OCI-LY1 (cell line): ENCODE measurements around the gene HOXB7.

Experiments used
- CTCF ChIP-seq: fragments of 200-600 bp; sonication (generic), shearing (Covaris generic); IDR thresholded peaks from 2 replicates; pipeline ENCODE4 v1.5.1; 2017; ENCODE audit warnings: mild to moderate bottlenecking, antibody characterized with exemption, low read length, moderate library complexity, mixed read lengths
- EZH2 ChIP-seq: fragments of 200-600 bp; sonication (generic), shearing (Covaris generic); IDR thresholded peaks from 2 replicates; pipeline ENCODE4 v1.8.0; 2017; ENCODE audit warnings: borderline replicate concordance, mixed run types, mild to moderate bottlenecking, antibody characterized with exemption, low read length, moderate library complexity, mixed read lengths

GRCh38 chr17:48577330-48577945 is 33.4 kb downstream of the HOXB7 start:
- TF ChIP-seq EZH2 (no peak), CTCF (no peak)
